Stimulated activated naive B cell treated with anti-CD40 and anti-IgM and Interleukin-4, amounts not matched to agents 10 μg/mL and 1 μg/mL and 100 μg/mL, for 72 hours (primary cell): ENCODE results near the gene KAT7.
"Not testable (repeated sequence)": the region's sequence is repeated elsewhere in the genome, so short reads cannot be mapped to it uniquely, and the experiment has no call there.

Experiments used
- ATAC-seq, 2 donors: fragments of 150-1000 bp; cut with Tn5 transposase; replicated peaks; 2 replicates each; pipeline ENCODE4 v1.10.0; 2021; ENCODE audit warnings: moderate library complexity in 1 of 2
- DNase-seq: peaks from one replicate; pipeline ENCODE4 v3.0.0; 2021
- H3K27ac Mint-ChIP-seq: one replicate; pipeline ENCODE4 v1.8.0; 2022; ENCODE audit warnings: mild to moderate bottlenecking, mixed read lengths
- H3K27me3 Mint-ChIP-seq, 2 donors: one replicate each; pipeline ENCODE4 v1.8.0; 2022; ENCODE audit warnings: mixed read lengths in 2 of 2
- H3K36me3 Mint-ChIP-seq, 2 donors: one replicate each; pipeline ENCODE4 v1.8.0; 2022; ENCODE audit warnings: mixed read lengths in 2 of 2, mild to moderate bottlenecking in 1 of 2
- H3K4me1 Mint-ChIP-seq, 2 donors: one replicate each; pipeline ENCODE4 v1.8.0; 2022; ENCODE audit warnings: mixed read lengths in 2 of 2, mild to moderate bottlenecking in 1 of 2
- H3K4me3 Mint-ChIP-seq, 2 donors: one replicate each; pipeline ENCODE4 v1.8.0; 2022; ENCODE audit warnings: mild to moderate bottlenecking in 2 of 2, mixed read lengths in 2 of 2, moderate library complexity in 1 of 2
- H3K9me3 Mint-ChIP-seq, 2 donors: one replicate each; pipeline ENCODE4 v1.8.0; 2022; ENCODE audit warnings: mixed read lengths in 2 of 2, mild to moderate bottlenecking in 1 of 2

KAT7 gene

DNA sequence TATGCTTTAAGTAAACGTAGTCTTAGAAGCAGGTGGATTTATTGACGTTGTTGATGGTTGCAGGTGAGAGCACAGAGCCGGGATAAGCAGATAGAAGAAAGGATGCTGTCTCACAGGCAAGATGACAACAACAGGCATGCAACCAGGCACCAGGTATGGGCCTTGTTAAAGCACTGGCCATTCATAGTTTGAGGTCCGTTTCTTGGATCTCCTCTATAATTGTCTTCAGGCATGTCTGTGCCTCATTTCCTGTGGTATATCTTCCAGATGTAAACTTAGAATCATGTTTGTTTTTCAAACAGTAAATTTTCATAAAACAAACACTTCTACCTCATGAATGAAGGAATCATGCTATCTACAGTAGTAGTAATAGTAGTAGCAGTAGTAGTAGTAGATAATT lies 20.6 kb downstream of the KAT7 start:
- Mint-ChIP-seq H3K36me3 (peaks cover 27 to 50% of the 10 kb centered on the region in 2 donors), H3K4me3 (no peak overlapping the region)

DNA sequence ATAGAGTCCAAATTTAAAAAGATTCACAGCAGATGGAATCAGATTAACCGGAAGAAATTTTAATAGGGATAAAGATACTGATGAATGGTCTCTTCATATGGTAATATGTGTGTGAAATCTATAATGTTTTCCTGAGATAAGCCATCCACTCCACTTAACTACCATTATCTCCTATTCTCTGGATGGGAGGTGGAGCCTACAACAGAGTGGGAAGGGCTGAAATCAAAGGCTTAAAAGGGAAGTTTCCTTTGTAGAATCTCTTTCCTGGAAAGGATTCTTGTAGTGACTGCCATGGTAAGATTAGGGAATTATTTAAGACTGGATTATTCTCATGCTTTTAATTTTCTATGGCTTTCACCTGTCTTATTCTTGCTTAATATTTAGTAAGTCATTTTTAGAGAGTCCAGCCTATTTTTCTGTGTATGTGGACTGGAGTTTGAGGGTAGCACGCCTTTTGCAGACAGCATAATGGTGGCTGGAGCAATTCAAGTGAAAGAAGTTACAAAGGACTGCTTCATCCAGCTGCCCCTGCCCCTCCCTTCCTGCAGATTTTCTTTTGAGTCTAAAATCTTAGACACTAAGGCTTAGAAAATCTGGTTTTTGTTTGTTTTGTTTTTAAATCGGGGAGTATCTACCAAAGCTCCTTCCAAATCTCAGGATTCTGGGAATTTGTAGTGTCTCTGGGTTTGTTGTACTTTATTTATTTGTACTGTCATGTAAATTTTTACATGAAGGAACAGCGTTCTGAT lies 26.5 kb downstream of the KAT7 start:
- DNase-seq: no peak
- H3K27ac Mint-ChIP-seq: no peak overlapping the region
- ATAC-seq: no peak
- no peaks in the 10 kb centered on the region for H3K9me3 Mint-ChIP-seq
- peaks cover 0 to 4% of the 10 kb centered on the region in 2 donors for H3K4me1 Mint-ChIP-seq
- peaks cover 26 to 46% of the 10 kb centered on the region in 2 donors for H3K36me3 Mint-ChIP-seq
- H3K4me3 Mint-ChIP-seq: no peak overlapping the region
- no peaks in the 10 kb centered on the region for H3K27me3 Mint-ChIP-seq

More for the DNA sequence above, 20.6 kb downstream of the KAT7 start:
- Mint-ChIP-seq H3K4me1 (peaks cover 8 to 9% of the 10 kb centered on the region in 2 donors), H3K9me3 (no peaks in the 10 kb centered on the region), H3K27me3 (no peaks in the 10 kb centered on the region), H3K27ac (no peak overlapping the region)
- DNase-seq (no peak), ATAC-seq (no peak)

DNA sequence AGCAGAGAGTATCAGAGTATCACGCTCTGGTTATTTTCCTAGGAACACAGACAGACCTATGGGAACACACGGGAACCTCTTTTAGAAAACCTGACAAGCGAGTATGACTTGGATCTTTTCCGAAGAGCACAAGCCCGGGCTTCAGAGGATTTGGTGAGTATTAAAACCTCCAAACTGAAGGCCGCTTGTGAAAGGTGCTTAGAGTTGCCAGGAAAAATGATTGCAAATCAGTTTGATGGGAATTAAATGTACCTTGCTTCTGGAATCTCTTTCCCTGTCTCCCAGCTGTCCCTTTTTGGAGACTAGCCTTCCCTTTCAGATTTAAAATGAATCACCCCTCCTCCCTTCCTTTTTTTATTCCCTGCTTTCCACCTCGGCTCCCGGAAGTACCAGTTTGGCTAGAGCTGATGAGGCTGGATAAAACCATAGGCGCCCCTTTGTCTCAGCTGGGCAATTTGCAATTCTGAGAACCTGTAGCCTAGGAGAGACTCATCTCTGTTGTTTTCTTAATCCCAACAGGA lies 27.3 kb downstream of the KAT7 start:
- no peaks in the 10 kb centered on the region for H3K9me3 Mint-ChIP-seq
- H3K4me3 Mint-ChIP-seq: no peak overlapping the region
- peaks cover 25 to 42% of the 10 kb centered on the region in 2 donors for H3K36me3 Mint-ChIP-seq
- DNase-seq (no peak), ATAC-seq (no peak)
- peaks cover 0 to 4% of the 10 kb centered on the region in 2 donors for H3K4me1 Mint-ChIP-seq
- no peaks in the 10 kb centered on the region for H3K27me3 Mint-ChIP-seq
- no peak overlapping the region for H3K27ac Mint-ChIP-seq

DNA sequence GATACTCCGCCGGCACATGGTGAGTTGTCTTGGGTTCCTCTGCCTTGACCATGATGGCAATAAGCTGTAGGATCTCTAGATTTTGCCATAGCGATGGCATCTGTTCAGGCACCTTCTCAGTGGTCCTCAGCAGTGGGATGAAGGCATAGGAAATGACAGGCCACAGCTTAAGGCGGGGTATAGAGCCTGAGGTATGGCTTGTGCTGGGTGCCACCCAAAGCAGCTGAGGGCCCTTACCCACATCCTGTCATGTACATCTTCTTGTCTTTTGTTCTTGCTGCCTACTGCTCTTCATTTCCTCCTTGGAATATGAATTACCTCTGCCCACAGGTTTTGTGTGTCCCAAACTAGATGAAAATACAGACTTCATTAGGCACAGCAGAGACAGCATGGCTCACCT lies 29.5 kb downstream of the KAT7 start:
- Mint-ChIP-seq H3K36me3 (peaks cover 31 to 53% of the 10 kb centered on the region in 2 donors), H3K27ac (no peak overlapping the region), H3K9me3 (no peaks in the 10 kb centered on the region), H3K4me1 (peaks cover 0 to 4% of the 10 kb centered on the region in 2 donors), H3K4me3 (no peak overlapping the region), H3K27me3 (no peaks in the 10 kb centered on the region)
- ATAC-seq (no peak), DNase-seq (no peak)

DNA sequence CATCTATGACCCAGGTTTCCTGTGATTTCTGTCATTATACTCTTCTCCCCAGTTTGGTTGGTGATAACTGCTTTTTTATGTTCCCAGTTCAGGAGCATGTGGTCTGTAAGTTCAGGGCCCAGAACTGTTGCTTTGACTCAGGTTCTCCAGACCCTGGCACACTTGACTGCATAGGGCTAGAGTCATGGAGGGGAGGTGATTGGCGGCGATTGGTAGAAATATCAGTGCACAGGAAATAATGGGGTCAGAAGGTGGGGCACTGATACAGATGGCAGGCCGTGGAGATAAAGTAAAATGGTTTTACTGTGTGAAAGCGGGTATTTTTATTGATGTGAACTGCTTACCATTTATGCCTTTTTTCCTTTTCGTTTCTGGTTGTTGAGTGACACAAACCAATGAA lies 30.7 kb downstream of the KAT7 start:
- DNase-seq (no peak), ATAC-seq (no peak)
- Mint-ChIP-seq H3K9me3 (no peaks in the 10 kb centered on the region), H3K4me1 (peaks cover 0 to 4% of the 10 kb centered on the region in 2 donors), H3K27me3 (no peaks in the 10 kb centered on the region), H3K27ac (peak overlapping the region; percentile 9), H3K36me3 (peaks cover 27 to 45% of the 10 kb centered on the region in 2 donors), H3K4me3 (no peak overlapping the region)

DNA sequence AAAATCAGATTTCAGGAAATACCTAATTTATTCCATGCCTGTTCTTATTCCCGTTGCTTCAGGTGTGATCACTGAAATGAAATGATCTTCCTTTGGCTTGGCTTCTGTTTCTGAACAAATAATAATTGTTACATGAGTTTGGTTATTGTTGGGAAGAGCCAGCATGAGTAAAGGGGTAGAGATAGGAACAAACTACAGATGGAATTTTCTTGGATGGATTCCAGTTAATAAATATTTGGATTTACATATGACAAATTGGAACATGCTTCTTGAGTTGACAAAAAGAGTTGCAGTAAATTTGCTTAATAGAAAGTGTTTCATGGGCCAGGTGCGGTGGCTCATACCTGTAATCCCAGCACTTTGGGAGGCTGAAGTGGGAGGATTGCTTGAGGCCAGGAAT lies 31.2 kb downstream of the KAT7 start:
- no peaks in the 10 kb centered on the region for H3K9me3 Mint-ChIP-seq
- DNase-seq (no peak), ATAC-seq (no peak)
- H3K4me1 Mint-ChIP-seq: peaks cover 0 to 4% of the 10 kb centered on the region in 2 donors
- H3K27me3 Mint-ChIP-seq: no peaks in the 10 kb centered on the region
- H3K27ac Mint-ChIP-seq: no peak overlapping the region
- peaks cover 29 to 44% of the 10 kb centered on the region in 2 donors for H3K36me3 Mint-ChIP-seq
- H3K4me3 Mint-ChIP-seq: no peak overlapping the region

DNA sequence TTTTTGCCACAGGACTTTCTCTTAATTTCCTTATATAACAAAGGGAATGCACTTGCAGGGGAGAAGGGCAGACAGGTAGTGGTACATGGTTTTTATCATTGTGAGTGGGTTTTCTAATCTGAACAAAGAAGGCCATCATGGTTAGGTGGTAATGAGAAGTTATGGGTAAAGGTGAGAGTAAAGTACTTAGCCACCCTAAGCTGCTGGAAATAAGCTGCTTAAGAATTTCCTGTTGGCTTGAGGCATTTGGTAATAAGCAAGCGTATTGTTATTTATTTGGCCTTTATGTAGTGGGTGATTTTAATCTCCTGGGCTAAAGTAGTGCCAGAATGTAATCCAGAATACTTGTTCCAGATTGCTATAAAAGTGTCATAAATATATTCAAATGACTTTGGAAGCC lies 32.3 kb downstream of the KAT7 start:
- no peak for DNase-seq
- H3K27ac Mint-ChIP-seq: no peak overlapping the region
- no peak for ATAC-seq
- H3K27me3 Mint-ChIP-seq: no peaks in the 10 kb centered on the region
- H3K4me1 Mint-ChIP-seq: peaks cover 0 to 4% of the 10 kb centered on the region in 2 donors
- H3K9me3 Mint-ChIP-seq: no peaks in the 10 kb centered on the region
- H3K36me3 Mint-ChIP-seq: peaks cover 26 to 50% of the 10 kb centered on the region in 2 donors
- H3K4me3 Mint-ChIP-seq: no peak overlapping the region

DNA sequence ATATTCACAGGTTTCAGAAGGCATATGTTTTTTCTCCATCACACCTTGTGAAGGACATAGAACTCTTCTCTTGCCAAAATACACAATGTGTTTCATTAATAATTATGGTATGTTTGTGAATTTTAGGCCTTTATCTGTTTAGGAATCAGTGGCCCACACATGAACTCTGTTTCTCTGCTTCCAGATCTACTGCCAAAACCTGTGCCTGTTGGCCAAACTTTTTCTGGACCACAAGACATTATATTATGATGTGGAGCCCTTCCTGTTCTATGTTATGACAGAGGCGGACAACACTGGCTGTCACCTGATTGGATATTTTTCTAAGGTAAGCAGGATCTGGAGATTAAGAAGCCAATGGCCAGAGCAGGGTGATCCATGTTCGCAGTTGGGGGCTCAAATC lies 33.0 kb downstream of the KAT7 start:
- no peak for ATAC-seq
- no peaks in the 10 kb centered on the region for H3K27me3 Mint-ChIP-seq
- no peak overlapping the region for H3K27ac Mint-ChIP-seq
- no peak for DNase-seq
- H3K9me3 Mint-ChIP-seq: no peaks in the 10 kb centered on the region
- no peak overlapping the region for H3K4me3 Mint-ChIP-seq
- peaks cover 0 to 4% of the 10 kb centered on the region in 2 donors for H3K4me1 Mint-ChIP-seq
- H3K36me3 Mint-ChIP-seq: peaks cover 26 to 54% of the 10 kb centered on the region in 2 donors

DNA sequence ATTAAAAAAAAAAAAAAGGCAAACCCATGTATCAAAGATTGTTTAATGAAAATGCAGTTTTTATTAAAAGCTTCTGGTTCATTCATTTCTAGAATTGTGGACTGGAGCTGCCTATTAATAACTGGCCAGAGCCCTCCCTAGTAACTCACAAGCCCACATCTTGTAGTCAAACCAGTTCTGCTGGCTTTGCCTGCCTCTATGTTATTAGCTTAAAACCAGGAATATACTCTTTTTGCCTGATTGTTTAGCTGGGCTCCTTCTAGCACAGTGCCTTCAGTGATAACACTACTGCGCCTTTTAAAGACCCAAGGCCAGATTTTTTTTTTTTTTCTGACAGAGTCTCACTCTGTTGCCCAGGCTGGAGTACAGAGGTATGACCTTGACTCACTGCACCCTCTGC lies 33.4 kb downstream of the KAT7 start:
- H3K36me3 Mint-ChIP-seq: peaks cover 21 to 50% of the 10 kb centered on the region in 2 donors
- peaks cover 0 to 4% of the 10 kb centered on the region in 2 donors for H3K4me1 Mint-ChIP-seq
- no peak overlapping the region for H3K4me3 Mint-ChIP-seq
- no peak for ATAC-seq
- H3K9me3 Mint-ChIP-seq: no peaks in the 10 kb centered on the region
- no peak for DNase-seq
- H3K27ac Mint-ChIP-seq: no peak overlapping the region
- no peaks in the 10 kb centered on the region for H3K27me3 Mint-ChIP-seq

DNA sequence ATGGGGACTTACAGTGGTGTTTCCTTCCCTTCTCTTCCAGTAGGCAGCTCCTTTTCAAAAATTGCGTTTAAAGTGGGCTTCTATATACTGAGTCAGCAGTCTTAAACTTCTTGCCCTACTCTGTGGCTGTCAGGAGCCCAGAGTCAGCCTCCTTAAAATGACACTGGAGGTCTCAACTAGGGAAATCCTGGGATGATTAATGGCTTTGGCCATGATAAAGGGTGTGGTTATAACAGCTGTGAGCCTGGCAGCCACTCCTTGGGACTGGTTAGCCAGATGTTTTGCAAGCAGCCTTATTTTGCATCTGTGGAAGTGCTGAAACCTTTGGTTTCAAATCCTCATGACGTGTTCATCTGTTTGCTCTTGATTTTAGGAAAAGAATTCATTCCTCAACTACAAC lies 34.3 kb downstream of the KAT7 start:
- Mint-ChIP-seq H3K36me3 (peaks cover 25 to 52% of the 10 kb centered on the region in 2 donors), H3K9me3 (no peaks in the 10 kb centered on the region), H3K27me3 (no peaks in the 10 kb centered on the region), H3K4me1 (peaks cover 0 to 4% of the 10 kb centered on the region in 2 donors), H3K27ac (no peak overlapping the region), H3K4me3 (no peak overlapping the region)
- ATAC-seq: no peak
- no peak for DNase-seq

DNA sequence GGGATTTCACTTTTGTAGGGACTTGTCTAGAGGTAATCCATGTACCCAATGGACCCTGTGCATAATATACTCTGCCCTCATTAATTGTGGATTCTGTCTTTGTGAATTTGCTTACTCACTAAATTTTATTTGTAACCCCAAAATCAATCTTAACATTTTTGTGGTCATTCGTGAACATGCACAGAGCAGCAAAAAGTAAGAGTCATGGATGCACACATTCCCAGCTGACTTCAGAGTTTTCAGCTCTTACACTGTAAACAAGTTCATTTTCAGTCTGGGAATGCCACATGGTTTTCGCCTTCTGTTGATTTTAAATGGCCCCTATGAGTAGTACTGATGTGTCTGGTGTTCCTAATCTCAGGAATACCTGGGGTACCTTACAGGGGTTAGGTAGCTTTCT lies 35.1 kb downstream of the KAT7 start:
- Mint-ChIP-seq H3K36me3 (peaks cover 32 to 53% of the 10 kb centered on the region in 2 donors), H3K4me3 (no peak overlapping the region), H3K9me3 (no peaks in the 10 kb centered on the region), H3K27ac (no peak overlapping the region), H3K4me1 (peaks cover 0 to 3% of the 10 kb centered on the region in 2 donors), H3K27me3 (no peaks in the 10 kb centered on the region)
- ATAC-seq (no peak), DNase-seq (no peak)

DNA sequence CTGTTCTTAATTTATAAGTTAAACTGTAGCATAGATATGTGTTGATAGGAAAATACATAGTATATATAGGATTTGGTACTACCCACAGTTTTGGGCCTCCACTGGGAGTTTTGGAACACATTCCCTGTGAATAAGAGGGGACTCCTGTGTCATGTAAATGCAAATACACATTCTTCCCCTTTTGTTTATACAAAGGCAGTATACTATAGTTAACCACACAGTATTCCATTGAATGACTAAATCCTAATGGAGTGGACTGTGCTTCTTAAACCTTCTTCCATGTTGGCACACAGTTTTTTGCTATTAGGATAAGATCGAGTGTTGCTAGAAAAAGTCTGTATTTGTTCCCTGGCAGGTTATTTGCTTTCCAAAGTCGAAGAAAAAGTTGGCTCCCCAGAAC lies 37.2 kb downstream of the KAT7 start:
- Mint-ChIP-seq H3K27me3 (no peaks in the 10 kb centered on the region), H3K4me1 (no peaks in the 10 kb centered on the region), H3K9me3 (no peaks in the 10 kb centered on the region), H3K27ac (no peak overlapping the region), H3K36me3 (peaks cover 38 to 55% of the 10 kb centered on the region in 2 donors), H3K4me3 (no peak overlapping the region)
- DNase-seq (no peak), ATAC-seq (no peak)

DNA sequence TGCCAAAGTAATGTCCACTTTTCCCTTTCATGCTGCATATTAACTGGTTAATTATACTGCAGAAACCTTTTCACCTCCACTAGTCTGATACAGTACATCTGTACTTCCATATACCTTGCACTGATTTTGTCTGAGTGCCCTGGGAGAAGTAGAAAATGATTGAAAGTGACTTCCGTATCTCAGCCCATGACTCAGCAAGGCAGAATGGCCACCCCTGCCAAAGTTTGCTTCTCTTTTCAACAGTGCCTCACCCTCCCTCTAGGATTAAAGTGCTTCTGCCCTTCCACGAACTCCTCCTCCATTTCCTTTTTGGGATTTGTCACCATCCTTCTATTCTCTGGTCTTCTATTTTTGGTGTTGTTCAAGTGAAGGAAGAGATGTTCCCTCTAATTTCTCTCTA lies 39.8 kb downstream of the KAT7 start:
- Mint-ChIP-seq H3K36me3 (peaks cover 36 to 55% of the 10 kb centered on the region in 2 donors), H3K27ac (peak overlapping the region; percentile 68)
- H3K4me3 Mint-ChIP-seq, ATAC-seq, DNase-seq, H3K9me3 Mint-ChIP-seq, H3K4me1 Mint-ChIP-seq, H3K27me3 Mint-ChIP-seq: not testable (repeated sequence)

DNA sequence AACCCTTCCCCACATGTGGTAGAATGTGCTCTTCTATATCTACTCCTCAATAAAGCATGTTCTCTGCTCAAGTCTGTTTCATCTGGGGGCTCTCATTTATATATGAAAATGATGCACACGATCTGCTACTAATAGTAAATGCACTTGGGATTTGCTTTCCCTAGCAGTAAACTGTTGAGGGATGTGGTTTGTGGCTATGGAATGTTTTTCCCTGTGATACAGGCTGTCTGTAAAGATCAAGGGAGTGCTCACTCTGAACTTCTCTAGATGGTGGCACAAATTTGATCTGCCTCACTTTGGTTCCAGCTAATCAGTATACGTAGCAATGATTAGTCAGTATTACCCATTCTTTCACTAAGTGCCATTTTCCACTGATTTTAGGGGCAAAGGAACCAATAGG lies 40.5 kb downstream of the KAT7 start:
- no peak for DNase-seq
- Mint-ChIP-seq H3K36me3 (peaks cover 41 to 62% of the 10 kb centered on the region in 2 donors), H3K9me3 (no peaks in the 10 kb centered on the region), H3K27me3 (no peaks in the 10 kb centered on the region), H3K4me1 (no peaks in the 10 kb centered on the region), H3K27ac (no peak overlapping the region), H3K4me3 (no peak overlapping the region)
- no peak for ATAC-seq

DNA sequence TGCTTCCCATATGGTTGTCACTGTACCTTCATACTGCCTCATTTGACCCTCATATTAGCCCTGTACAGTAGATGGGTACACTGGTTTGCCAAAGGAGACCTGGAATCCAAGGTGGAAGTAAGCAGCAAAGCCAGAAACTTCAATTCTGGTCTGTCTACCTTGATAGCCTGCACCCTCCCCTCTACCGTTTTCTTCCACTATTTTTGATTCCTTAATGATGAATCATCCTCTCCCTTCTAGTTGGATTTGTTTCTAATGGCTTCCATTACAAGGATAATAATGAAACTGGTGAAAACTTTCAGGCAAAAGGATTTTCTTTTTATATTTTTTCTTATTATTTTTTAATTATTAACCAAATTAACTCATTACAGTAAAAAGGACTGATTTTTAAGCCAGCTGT lies 42.1 kb downstream of the KAT7 start:
- H3K36me3 Mint-ChIP-seq: peaks cover 49 to 66% of the 10 kb centered on the region in 2 donors
- H3K27me3 Mint-ChIP-seq: no peaks in the 10 kb centered on the region
- no peak overlapping the region for H3K4me3 Mint-ChIP-seq
- no peak overlapping the region for H3K27ac Mint-ChIP-seq
- DNase-seq (no peak), ATAC-seq (no peak)
- H3K9me3 Mint-ChIP-seq: no peaks in the 10 kb centered on the region
- H3K4me1 Mint-ChIP-seq: peaks cover 3 to 4% of the 10 kb centered on the region in 2 donors
